SKM-1 (cell line): ENCODE measurements around the gene ZFP57.

Experiments used
- DNase-seq: peaks from one replicate; lab custom pipeline; 2025; ENCODE audit not compliant: unreplicated experiment; lab: John Stamatoyannopoulos, UW

Gene ZFP57

DNA sequence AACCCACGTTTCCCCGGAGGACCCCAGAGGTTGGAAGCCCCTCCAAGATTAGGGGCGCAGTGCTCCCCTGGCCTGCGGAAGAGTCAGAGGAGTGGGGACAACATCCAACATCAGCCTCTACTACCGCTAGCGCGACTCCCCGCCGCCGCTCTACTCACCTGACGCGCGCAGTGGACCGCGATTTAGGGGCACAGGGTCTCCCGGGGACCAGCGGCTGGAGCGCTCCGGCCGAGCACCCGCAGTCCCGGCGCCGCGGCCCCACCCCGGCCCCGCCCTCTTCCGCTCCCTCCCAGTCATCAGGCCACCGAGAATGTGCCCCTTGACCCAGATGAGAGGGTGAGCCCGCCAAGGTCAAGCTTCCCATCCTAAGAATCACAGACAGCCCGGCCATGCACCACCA lies at the start of gene ZFP57:
ZFP57 (minus strand) TSS at position 249 of the 400 bp plus-strand sequence. CDS start 4,149 bp downstream, outside the sequence.
- DNase-seq = no peak

- no peak for DNase-seq
Observed at GRCh38 chr6:29730575-29731126, 49.7 kb upstream of the ZFP57 start.

DNA sequence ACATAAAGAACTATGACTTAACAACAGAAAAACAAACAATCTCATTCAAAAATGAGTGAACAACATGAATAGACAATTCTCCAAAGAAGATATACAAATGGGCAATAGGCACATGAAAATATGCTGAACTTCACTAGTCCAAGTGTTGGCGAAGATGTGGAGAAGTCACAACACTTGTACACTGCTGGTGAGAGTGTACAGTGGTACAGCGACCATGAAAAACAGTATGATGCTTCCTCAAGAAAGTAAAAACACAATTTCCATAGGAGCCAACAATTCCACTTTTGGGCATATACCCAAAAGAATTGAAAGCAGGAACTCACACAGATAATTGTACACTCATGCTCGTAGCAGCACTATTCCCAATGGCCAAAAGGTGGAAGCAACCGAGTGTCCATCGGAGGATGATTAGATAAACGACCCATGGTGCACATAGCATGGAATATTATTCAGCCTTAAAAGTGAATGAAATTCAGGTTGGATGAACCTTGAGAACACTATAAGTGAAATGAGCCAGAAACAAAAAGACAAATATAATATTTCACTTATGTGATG lies 48.9 kb upstream of the ZFP57 start:
- DNase-seq = no peak

- DNase-seq = no peak
Observed at GRCh38 chr6:29728875-29729270, 47.9 kb upstream of the ZFP57 start.

DNA sequence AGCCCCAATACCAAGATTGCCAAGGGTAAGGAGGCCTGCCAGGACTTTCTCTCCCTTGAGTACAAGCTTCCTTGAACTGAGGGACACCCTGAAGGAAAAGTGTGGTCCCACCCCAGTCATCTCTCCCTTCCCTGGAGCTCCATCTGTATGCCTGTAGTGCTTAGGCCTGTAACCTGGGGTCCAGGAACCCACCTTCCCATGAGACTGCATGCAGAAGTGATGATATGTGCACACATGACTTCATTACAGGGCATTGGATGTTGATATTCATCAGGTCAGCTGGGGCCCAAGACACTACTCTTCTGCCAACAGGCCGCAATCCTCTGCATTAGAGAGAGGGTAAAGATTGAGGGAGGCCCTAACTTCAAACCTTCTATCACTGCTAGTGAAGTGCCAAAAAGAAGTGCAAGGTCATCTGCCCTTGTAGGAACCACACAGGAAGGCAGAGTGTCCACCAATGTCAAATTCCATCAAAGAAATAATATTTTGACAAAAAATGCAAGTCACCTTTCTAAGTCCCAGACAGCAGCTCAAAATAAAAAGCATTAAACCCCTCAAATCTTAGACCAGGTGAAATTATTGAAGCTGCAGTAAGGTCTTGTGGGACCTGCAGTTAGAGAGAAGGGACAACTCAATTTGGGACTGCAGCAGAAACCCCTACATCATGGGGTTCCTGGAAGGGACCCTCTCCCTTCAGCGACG lies 47.4 kb upstream of the ZFP57 start:
- DNase-seq = no peak

GRCh38 chr6:29727637-29728036 lies 46.7 kb upstream of the ZFP57 start:
- DNase-seq = no peak

DNA sequence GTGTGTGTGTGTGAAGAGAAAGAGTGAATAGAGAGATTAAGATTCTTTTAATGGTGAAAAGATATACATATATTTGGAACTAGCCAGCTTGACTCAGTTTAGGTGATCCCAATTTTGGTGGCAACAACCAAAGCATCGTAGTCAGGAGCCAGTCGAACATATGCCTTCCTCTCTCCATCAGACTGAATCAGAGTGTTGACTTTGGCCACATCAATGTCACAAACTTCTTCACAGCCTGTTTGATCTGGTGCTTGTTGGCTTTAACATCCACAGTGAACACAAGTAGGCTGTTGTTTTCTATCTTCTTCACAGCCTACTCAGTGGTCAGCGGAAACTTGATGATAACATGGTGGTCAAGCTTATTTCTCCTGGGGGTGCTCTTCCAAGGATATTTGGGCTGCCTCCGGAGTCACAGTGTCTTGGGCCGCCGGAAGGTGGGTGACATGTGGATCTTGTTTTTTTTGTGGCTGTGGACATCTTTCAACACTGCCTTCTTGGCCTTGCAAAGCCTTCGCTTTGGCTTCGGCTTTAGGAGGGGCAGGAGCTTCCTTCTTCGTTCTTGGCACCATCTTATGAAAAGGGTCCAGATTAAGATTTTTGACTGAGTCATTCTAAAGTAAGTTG lies 45.7 kb upstream of the ZFP57 start:
- no peak for DNase-seq

- DNase-seq = no peak
Observed at GRCh38 chr6:29726001-29726400, 45.0 kb upstream of the ZFP57 start.

DNA sequence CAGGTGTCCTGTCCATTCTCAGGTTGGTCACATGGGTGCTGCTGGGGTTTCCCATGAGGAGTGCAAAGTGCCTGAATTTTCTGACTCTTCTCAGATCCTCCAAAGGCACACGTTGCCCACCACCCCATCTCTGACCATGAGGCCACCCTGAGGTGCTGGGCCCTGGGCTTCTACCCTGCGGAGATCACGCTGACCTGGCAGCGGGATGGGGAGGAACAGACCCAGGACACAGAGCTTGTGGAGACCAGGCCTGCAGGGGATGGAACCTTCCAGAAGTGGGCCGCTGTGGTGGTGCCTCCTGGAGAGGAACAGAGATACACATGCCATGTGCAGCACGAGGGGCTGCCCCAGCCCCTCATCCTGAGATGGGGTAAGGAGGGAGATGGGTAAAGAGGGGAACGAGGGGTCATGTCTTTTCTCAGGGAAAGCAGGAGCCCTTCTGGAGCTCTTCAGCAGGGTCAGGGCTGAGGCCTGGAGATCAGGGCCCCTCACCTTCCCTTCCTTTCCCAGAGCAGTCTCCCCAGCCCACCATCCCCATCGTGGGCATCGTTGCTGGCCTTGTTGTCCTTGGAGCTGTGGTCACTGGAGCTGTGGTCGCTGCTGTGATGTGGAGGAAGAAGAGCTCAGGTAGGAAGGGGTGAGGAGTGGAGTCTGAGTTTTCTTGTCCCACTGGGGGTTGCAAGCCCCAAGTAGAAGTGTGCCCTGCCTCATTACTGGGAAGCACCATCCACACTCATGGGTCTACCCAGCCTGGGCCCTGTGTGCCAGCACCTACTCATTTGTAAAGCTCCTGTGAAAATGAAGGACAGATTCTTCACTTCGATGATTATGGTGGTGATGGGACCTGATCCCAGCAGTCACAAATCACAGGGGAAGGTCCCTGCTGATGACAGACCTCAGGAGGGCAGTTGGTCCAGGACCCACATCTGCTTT lies 44.3 kb upstream of the ZFP57 start:
- no peak for DNase-seq

DNA sequence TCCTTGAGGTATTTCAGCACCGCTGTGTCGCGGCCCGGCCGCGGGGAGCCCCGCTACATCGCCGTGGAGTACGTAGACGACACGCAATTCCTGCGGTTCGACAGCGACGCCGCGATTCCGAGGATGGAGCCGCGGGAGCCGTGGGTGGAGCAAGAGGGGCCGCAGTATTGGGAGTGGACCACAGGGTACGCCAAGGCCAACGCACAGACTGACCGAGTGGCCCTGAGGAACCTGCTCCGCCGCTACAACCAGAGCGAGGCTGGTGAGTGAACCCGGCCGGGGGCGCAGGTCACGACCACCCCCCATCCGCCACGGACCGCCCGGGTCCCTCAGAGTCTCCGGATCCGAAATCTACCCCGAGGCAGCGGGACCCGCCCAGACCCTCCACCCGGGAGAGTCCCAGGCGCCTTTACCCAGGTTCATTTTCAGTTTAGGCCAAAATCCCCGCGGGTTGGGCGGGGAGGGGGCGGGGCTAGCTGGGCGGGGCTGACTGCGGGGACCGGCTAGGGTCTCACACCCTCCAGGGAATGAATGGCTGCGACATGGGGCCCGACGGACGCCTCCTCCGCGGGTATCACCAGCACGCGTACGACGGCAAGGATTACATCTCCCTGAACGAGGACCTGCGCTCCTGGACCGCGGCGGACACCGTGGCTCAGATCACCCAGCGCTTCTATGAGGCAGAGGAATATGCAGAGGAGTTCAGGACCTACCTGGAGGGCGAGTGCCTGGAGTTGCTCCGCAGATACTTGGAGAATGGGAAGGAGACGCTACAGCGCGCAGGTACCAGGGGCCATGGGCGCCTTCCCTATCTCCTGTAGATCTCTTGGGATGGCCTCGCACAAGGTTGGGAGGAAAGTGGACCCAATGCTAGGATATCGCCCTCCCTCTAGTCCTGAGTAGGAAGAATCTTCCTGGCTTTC lies 43.0 kb upstream of the ZFP57 start:
- DNase-seq = no peak

DNA sequence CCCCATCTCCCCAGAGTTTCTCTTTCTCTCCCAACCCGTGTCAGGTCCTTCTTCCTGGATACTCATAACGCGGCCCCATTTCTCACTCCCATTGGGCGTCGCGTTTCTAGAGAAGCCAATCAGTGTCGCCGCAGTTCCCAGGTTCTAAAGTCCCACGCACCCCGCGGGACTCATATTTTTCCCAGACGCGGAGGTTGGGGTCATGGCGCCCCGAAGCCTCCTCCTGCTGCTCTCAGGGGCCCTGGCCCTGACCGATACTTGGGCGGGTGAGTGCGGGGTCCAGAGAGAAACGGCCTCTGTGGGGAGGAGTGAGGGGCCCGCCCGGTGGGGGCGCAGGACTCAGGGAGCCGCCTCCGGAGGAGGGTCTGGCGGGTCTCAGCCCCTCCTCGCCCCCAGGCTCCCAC lies 42.3 kb upstream of the ZFP57 start, which contains the start of gene HLA-F:
HLA-F (plus strand) TSS at position 173 of the 404 bp plus-strand sequence; CDS start at position 203, 30 bp downstream.
- peak; percentile 83 for DNase-seq

DNA sequence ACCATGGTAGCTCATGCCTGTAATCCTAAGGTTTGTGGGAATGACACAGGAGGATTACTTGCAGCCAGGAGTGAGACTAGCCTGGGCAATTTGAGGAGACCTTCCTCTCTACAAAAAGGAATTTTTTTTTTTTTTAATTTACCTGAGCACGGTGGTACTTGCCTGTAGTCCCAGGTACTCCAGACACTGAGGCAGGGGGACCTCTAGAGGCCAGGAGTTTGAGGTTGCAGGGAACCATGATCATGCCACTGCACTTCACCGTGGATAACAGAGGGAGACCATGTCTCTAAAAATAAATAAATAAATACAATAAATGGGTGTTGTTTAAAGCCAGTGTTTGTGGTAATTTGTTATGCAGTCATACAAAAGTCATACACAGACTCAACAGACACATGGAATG lies 39.9 kb upstream of the ZFP57 start:
- no peak for DNase-seq

- DNase-seq = no peak
Observed at GRCh38 chr6:29710281-29710941, 29.5 kb upstream of the ZFP57 start.

DNA sequence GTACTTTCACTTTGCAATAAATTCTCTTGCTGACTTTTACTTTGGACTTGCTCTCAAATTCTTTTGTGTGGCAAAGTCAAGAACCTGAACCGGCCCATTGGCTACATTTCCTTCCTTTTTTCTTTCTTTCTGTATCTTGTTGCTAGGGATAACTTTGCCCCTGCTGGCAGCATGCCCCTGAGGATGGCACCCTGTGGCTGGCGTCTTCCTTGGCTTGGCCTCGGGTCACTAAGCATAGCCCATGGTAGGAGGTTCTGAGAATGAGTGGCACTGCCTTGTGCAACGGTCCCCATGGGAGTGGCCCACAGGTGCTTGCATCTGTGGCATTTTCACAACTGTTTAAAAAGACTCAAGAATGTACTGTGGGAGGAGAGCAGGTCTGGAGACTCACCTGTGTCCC lies 28.2 kb upstream of the ZFP57 start:
- no peak for DNase-seq

DNA sequence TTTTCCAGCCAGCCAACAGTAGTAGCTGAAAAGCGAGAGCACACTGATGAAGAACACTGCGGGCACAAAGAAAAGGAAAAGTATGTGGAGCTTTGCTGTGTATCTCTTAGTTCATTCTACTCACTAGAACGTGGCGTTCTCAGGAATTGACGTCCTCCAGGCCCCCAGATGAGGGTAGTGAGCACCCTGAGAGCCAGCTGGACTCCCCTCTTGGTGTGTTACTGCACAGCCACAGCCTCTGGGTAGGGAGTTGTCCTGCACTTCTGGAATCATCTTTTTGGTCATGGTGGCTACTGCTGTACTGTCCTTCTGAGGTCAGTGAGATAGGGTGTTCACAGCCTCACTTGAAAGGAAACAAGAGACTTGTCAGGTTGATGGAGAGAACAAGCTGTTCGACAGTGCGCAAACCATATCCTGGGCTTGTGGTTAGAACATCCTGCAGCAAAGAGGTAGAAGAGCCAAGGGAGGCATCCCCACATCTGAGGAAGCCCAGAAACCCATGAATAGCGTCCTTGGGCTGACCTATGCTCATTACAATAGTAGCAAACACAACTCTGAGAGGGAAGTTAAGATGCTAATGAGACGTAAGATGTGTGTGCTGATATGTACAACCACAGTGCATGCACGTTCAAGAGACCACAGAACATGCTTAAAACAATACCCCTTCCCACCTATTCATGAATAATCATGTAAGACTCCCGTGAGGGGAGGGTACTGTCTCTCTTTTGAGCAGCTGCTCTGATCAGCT lies 27.7 kb upstream of the ZFP57 start:
- no peak for DNase-seq

GRCh38 chr6:29705389-29706231 lies 24.7 kb upstream of the ZFP57 start:
- DNase-seq = no peak

DNA sequence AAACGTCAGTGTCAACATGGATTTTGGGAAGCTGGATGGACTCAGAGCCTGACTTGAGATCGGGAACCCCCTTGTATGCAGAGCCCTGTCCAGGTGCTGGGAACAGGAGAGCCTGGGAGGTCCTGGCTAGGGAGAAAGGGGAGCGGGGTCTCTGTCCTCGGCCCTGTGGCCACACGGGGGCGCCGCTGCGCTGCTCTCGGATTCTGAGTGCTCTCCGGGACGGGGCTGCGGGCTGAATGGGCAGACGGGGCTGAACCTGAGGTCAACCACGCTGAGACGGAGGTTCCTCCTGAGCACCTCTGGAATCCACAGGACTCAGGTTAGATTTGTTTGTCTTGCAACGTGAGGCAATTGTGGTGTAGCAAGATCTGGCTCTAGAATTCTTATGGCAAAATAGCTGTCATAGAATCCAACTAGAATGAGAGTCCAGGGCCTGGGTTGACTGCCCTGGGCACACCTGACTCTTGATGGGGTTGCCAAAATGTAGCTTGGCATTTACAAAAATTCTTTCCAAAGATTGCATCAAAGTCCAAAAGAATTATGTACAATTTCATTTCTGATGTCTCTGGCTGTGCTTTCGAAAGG lies 21.7 kb upstream of the ZFP57 start:
- peak; percentile 23 for DNase-seq
